Measurements from ENCODE around the gene PRXL2B.
"Not testable (repeated sequence)": the region's sequence is repeated elsewhere in the genome, so short reads cannot be mapped to it uniquely, and the experiment has no call there.

The PRXL2B gene

DNA sequence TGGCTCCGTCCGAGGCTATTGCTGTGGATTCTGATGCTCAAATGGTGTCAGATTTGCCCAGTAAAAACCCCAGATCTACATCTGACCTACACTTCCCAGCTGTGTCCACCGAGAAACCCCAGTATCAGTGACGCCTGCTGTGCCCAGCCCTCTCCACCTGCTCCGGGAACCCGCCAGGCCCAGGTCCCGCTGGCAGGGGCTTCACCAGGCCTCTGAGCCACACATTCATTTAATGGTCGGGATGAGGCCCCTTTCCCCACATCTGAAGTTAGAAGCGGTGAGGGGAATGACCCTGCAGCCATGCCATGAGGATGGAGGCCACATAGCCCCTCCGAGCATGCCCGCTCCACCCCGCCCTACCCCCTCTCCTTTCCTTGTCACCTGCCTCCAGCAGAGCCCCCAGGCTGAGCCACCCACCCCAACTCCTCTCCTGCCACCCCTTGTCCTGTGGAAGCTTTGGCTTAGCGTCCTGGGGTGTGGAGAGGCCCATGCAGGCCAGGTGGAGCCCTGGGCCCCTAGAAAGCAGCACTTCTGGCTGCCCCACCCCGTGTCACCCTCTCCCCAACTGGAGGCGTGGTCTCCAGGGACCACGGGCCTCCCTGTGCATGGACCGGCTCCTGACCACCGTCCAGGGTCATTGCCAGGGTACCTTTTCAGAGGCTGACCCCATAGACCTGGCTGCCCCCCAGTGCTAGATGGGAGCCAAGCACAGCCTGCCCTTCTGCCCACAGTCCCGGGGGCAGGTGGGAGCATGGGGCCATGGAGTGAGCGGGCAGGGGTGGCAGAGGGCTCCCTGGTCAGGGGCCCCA, 22.4 kb upstream of the PRXL2B start:
- CTCF ChIA-PET, result no interaction called here
- POLR2A ChIA-PET, result interaction anchor here (0.6 kb wide), 1 partner anchor 21 kb away, joined by 3 read pairs; no protein-coding TSS in a partner anchor

DNA sequence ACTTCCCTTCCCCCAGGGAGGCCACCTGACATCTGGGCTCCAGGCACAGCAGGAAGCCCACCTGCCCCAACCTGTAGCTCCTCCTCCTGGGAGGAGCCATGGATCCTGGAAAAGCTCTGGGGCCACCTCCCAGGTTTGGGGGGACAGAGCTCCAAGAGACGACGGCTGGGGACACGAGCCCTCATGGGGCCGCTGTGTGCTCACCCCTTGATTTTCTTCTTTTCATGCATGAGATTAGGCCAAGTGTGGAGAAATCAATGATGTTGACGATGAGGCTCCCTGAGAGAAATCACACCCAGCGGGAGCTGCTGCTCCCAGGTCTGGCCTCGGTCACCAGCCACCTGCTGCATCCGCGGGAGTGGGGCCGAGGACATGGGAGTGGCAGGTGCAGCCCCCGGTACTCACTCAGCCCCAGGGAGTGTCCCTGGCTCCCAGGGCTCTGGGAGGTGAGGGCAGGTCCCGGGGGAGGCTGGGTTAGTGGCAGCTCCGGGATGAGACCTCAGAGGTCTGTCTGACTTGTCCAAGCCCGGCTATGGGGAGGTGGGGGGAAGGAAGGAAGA, 21.7 kb upstream of the PRXL2B start:
- ChIA-PET CTCF (no interaction called here), POLR2A (no interaction called here)
- DNase-seq (ENCODE audit: extremely low spot score), result no peak
- TF ChIP-seq L3MBTL2 (conservative IDR thresholded peaks at IDR 0.05) (no peak), ELF4 (IDR thresholded peaks at IDR 0.05) (no peak), CTBP1 (IDR thresholded peaks at IDR 0.05; ENCODE audit: borderline replicate concordance) (no peak), SP1 (IDR thresholded peaks at IDR 0.05) (no peak), LEF1 (IDR thresholded peaks at IDR 0.05; ENCODE audit: borderline replicate concordance) (no peak), TARDBP (IDR thresholded peaks at IDR 0.05) (no peak), NFRKB (IDR thresholded peaks at IDR 0.05) (no peak), BHLHE40 (IDR thresholded peaks at IDR 0.05; ENCODE audit: borderline replicate concordance) (no peak), HDGF (IDR thresholded peaks at IDR 0.05; ENCODE audit: borderline replicate concordance) (no peak), FOXM1 (IDR thresholded peaks at IDR 0.05; ENCODE audit: borderline replicate concordance) (no peak), FOXK2 (IDR thresholded peaks at IDR 0.05) (no peak), SUZ12 (IDR thresholded peaks at IDR 0.05) (no peak), ZNF384 (IDR thresholded peaks at IDR 0.05) (no peak)
- TF ChIP-seq, protein P1, sequence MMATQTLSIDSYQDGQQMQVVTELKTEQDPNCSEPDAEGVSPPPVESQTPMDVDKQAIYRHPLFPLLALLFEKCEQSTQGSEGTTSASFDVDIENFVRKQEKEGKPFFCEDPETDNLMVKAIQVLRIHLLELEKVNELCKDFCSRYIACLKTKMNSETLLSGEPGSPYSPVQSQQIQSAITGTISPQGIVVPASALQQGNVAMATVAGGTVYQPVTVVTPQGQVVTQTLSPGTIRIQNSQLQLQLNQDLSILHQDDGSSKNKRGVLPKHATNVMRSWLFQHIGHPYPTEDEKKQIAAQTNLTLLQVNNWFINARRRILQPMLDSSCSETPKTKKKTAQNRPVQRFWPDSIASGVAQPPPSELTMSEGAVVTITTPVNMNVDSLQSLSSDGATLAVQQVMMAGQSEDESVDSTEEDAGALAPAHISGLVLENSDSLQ (IDR thresholded peaks at IDR 0.05), result no peak

More for the DNA sequence above, 22.4 kb upstream of the PRXL2B start:
- TF ChIP-seq BHLHE40 (IDR thresholded peaks at IDR 0.05; ENCODE audit: borderline replicate concordance) (no peak), LEF1 (IDR thresholded peaks at IDR 0.05; ENCODE audit: borderline replicate concordance) (no peak), ZNF384 (IDR thresholded peaks at IDR 0.05) (no peak), TARDBP (IDR thresholded peaks at IDR 0.05) (no peak), FOXM1 (IDR thresholded peaks at IDR 0.05; ENCODE audit: borderline replicate concordance) (no peak), CTBP1 (IDR thresholded peaks at IDR 0.05; ENCODE audit: borderline replicate concordance) (no peak), FOXK2 (IDR thresholded peaks at IDR 0.05) (no peak), NFRKB (IDR thresholded peaks at IDR 0.05) (no peak), HDGF (IDR thresholded peaks at IDR 0.05; ENCODE audit: borderline replicate concordance) (no peak), L3MBTL2 (conservative IDR thresholded peaks at IDR 0.05) (no peak), FOXA1 (IDR thresholded peaks at IDR 0.05) (no peak), ELF4 (IDR thresholded peaks at IDR 0.05) (no peak), ARNT (IDR thresholded peaks at IDR 0.05) (no peak), SP1 (IDR thresholded peaks at IDR 0.05) (no peak), SUZ12 (IDR thresholded peaks at IDR 0.05) (no peak)
- TF ChIP-seq, protein P1 (IDR thresholded peaks at IDR 0.05), result no peak
- no peak for DNase-seq (ENCODE audit: extremely low spot score)

DNA sequence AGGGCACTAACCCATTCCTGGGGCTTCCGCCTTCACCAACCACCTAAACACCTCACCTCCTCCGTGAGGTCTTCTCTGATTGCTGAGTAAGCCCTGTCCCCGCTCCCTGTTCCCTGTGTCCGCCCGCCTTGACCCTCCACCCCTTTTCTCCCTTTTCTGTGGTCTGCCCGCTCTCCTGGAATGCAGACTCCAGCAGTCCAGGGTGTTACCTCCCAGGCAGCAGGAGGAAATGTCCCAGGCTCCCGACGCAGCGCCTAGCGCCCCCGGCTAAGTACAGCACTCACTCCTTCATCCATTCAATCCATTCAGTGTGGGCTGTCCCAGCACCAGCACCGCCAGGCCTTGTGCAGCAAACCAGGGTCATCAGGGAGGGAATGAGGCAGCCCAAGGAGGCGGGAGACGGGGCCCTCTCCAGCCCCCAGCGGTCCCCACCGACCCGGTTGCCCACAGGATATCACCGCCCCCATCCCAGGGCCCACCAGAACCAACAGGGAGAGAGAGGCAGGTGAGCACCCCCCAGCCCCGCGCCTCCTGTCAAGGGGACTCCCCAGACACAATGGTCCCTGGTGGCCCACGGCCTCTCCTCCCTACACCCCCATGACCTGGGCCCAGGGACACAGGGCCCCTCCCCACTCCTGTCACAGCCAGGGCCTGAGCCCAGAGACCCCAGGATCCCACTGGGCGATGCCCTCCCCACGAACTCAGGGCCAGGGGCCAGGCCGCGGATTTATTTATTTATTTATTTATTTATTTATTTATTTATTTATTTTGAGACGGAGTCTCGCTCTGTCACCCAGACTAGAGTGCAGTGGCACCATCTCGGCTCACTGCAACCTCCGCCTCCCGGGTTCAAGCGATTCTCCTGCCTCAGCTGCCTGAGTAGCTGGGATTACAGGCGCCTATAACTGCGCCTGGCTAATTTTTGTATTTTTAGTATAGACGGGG, 20.2 kb upstream of the PRXL2B start:
- no peak for TF ChIP-seq NFRKB (IDR thresholded peaks at IDR 0.05)
- no peak for TF ChIP-seq FOXA1 (IDR thresholded peaks at IDR 0.05)
- TF ChIP-seq, protein P1 (IDR thresholded peaks at IDR 0.05), result no peak
- no peak for TF ChIP-seq CTBP1 (IDR thresholded peaks at IDR 0.05; ENCODE audit: borderline replicate concordance)
- no peak for TF ChIP-seq LEF1 (IDR thresholded peaks at IDR 0.05; ENCODE audit: borderline replicate concordance)
- no peak for TF ChIP-seq ARNT (IDR thresholded peaks at IDR 0.05)
- TF ChIP-seq FOXM1 (IDR thresholded peaks at IDR 0.05; ENCODE audit: borderline replicate concordance), result no peak
- TF ChIP-seq TARDBP (IDR thresholded peaks at IDR 0.05), result no peak
- no peak for TF ChIP-seq L3MBTL2 (conservative IDR thresholded peaks at IDR 0.05)
- TF ChIP-seq FOXK2 (IDR thresholded peaks at IDR 0.05), result no peak
- CTCF ChIA-PET, result no interaction called here
- DNase-seq (ENCODE audit: extremely low spot score), result no peak
- POLR2A ChIA-PET, result no interaction called here

DNA sequence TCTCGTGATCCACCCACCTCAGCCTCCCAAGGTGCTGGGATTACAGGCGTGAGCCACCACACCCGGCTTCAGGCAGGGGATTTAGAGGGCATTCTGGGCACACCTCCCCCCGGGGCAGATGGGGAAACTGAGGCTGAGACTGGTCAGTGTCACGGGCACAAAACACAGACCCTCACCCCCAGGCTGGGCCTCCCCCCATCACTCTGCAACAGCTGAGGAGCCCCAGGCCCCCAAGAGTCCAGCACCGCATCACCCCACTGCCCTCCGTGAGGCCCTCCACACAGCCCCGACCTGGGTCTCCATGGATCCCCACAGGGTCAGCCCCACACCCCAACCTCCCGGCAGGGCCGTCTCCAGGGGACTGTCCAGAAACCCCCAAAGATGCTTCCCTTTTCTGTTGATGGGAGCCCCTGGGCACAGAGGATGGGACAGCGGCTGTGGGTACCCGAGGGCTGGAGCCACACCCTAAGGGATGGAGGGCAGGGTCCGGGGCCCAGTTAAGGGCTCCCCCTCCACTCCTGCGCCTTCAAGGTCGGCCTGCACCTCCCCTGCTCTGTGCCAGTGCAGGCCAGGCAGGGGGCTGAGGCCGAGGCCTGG, 19.4 kb upstream of the PRXL2B start:
- CTCF ChIA-PET, result no interaction called here
- TF ChIP-seq SUZ12 (IDR thresholded peaks at IDR 0.05) (no peak), SP1 (IDR thresholded peaks at IDR 0.05) (no peak), ARNT (IDR thresholded peaks at IDR 0.05) (no peak), ELF4 (IDR thresholded peaks at IDR 0.05) (no peak), FOXK2 (IDR thresholded peaks at IDR 0.05) (no peak), BHLHE40 (IDR thresholded peaks at IDR 0.05; ENCODE audit: borderline replicate concordance) (no peak), ZNF384 (IDR thresholded peaks at IDR 0.05) (no peak), TARDBP (IDR thresholded peaks at IDR 0.05) (no peak), CTBP1 (IDR thresholded peaks at IDR 0.05; ENCODE audit: borderline replicate concordance) (no peak), FOXA1 (IDR thresholded peaks at IDR 0.05) (no peak), HDGF (IDR thresholded peaks at IDR 0.05; ENCODE audit: borderline replicate concordance) (no peak), L3MBTL2 (conservative IDR thresholded peaks at IDR 0.05) (no peak), LEF1 (IDR thresholded peaks at IDR 0.05; ENCODE audit: borderline replicate concordance) (no peak), NFRKB (IDR thresholded peaks at IDR 0.05) (no peak)
- TF ChIP-seq, protein P1 (IDR thresholded peaks at IDR 0.05), result no peak
- POLR2A ChIA-PET, result no interaction called here
- no peak for DNase-seq (ENCODE audit: extremely low spot score)

DNA sequence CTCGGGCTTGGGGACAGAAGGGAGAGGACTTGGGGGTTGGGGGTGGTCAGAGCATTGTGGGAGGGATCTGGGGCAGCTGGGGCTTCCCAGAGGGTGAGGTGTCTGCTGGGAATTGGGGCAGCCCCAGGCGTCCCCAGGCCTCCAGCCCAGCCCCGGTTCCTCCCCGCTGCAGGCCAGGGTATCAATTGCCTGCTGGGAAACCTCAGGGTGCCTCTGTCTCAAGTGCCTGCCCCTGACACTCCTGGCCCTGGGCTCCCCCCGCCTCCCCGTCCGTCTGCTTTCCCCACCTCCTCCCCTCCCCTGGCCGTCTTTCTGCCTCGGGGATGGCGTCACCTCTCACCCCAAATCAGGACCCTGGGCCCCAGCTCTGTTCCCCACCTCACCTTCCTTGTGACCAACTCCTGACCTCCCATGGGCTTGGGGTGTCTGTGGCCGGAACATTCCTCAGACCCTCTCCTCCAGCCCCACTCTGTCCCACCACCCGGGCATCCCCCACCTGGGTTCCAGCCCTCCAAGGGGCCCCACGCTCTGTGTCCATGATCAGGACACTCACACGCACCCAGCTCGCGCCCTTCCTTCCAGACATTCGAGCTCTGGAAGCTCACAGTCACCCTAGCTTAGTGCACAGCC, 18.3 kb upstream of the PRXL2B start:
- DNase-seq (ENCODE audit: extremely low spot score); CTCF ChIA-PET; POLR2A ChIA-PET: not testable (repeated sequence)

All from HEK293T (cell line).